Activated CD8-positive, alpha-beta memory T cell treated with anti-CD3 and anti-CD28 coated beads for 1 hour (primary cell): Measurements from ENCODE around the gene UPK1A.
A peak's percentile ranks its signal among the peaks of the same experiment; 100 is the strongest.
"Not testable (repeated sequence)": the region's sequence is repeated elsewhere in the genome, so short reads cannot be mapped to it uniquely, and the experiment has no call there.

Source experiments
- DNase-seq, 2 donors: peaks; one replicate each; pipeline ENCODE4 v3.0.0-alpha.2; 2020; ENCODE audit warnings: low read depth in 1 of 2; ENCODE audit errors: extremely low read depth in 1 of 2

Gene UPK1A

GRCh38 chr19:35644206-35644986 lies 21.9 kb upstream of the UPK1A start:
- peak; percentile 86 to 87 for DNase-seq

DNA sequence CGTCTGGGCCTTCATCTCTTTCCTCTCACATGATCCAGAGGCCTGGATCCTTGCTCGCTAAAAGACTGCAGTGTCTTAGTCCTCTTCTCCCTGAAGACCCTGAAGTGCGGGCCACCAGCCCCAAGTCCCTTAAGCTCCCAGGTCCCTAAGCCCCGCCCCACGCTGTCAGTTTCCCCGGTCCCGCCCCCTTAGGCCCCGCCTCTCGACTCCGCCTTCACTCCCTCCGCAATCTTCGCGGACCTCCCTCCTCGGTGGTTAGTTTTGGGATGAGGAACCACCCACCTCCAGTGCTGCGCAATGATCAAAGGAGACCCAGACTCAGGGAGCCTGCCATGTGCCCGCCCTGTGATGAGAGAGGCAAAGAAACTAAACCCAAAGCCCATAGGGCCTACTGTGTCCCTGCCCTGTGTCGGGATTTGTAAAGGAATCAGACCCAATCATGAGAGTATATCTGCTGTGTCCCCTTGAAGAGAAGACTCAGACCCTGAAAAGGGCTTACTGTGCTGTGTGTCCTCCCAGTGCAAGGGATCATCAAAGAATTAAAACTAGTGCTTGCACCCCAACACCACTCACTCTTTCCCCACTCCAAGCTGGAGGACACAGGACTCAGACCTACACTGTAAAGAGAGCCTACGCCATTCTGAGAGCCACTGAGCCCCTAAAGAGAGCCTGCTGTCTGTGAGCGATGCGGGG lies 21.2 kb upstream of the UPK1A start:
- DNase-seq = peak; percentile 34 to 60

DNA sequence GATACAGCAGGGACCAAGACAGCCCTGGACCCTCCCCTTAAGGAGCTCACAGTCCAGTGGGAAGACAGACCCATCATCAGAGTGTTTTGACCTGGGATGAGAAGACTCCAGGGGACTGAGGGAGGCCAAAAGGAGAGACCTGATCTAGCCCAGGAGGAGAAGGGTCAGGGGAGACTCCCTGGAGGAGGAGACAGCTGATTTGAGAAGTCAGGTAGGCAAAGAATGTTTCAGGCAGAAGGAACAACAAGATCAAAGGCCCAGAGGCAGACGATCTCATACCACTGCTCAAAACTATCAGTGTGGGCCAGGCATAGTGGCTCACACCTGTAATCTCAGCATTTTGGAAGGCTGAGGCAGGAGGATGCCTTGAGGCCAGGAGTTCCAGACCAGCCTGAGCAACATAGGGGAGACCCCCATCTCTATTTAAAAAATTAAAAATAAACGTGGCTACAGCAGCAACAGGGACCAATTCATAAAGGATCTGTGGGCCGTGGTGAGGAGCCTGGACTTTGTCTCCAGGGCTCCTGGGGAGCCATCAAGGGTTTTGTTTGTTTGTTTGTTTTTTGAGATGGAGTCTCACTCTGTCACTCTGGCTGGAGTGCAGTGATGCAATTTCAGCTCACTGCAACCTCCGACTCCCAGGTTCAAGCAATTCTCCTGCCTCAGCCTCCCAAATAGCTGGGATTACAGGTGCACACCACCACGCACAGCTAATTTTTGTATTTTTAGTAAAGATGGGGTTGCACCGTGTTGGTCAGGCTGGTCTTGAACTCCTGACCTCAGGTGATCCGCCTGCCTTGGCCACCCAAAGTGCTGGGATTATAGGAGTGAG lies 20.4 kb upstream of the UPK1A start:
- no peak for DNase-seq

DNA sequence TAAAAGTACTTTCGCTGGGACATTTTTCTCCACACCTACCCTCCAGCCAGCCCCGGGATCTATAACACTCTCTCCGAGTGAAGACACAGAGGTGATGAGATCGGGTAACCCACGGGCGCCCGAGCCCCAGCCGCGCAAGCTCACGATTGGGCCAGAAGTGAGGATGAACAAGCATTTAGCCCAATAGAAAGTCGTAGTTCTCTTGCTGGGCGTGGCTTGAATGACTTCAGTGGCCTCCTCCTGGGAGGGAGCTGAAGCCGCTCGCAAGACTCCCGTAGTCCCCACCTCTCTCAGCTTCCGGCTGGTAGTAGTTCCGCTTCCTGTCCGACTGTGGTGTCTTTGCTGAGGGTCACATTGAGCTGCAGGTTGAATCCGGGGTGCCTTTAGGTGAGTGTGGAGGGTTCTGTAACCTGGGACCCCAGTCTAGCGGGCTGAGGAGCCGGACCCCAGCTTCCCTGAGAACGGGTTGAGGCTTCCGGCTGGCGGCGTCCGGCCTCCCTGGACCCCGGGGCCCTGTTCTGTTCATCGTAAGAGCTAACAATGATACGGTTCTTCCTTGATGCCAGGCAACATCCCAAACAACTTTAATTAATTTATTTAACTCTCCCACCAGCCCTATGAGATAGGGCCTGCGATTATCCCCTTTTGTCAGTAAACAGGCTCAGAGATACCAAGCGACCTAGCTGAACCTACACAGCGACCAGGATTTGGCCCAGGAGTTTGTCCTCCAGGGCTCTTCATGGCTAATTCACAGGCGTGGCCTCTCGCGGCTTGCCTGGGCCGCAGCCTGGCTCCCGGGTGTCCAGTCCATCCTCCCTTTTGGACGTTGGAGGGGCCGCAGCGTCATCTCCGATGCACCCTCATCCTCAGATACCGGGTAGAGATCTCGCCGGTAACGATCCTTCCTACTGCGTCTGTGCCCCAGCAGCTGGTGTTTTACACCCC lies 18.0 kb upstream of the UPK1A start, which contains the start of gene COX6B1:
Gene COX6B1 (plus strand): TSS at position 307 of the 945 bp plus-strand sequence. CDS start 2,921 bp downstream, outside the sequence.
- peak; percentile 75 to 85 for DNase-seq

DNA sequence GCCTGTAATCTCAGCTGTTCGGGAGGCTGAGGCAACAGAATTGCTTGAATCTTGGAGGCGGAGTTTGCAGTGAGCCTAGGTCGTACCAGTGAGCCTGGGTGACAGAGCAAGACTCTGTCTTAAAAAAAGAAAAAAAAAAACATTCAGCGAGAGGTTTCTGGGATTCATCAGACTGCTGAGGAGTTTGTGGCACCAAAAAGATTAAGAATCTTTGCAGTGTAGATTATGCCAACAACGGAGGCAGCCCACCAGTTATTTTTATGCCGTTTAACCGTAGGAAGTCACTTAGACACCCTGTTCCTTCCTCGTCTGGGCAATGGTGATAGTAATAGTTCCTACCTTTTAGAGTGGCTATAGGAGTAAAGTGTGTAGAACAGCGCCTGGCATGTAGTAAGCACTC lies 15.7 kb upstream of the UPK1A start:
- DNase-seq = no peak

GRCh38 chr19:35654828-35655227 lies 11.5 kb upstream of the UPK1A start:
- not testable (repeated sequence) for DNase-seq

DNA sequence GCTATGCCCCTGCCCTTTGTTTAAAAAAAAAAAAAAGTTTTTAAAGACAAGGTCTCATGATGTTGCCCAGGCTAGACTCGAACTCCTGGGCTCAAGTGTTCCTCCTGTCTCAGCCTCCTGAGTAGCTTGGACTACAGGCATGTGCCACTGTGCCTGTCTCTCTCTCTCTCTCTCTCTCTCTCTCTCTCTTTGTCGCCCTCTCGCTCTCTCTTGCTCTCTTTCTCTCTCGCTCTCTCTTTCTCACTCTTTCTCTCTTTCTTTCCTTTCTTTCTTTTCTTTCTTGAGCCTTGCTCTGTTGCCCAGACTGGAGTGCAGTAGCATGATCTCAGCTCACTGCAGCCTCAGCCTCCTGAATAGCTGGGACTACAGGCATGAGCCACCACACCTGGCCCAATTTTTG lies 10.7 kb upstream of the UPK1A start:
- no peak for DNase-seq

GRCh38 chr19:35656700-35657099 lies 9.6 kb upstream of the UPK1A start:
- no peak for DNase-seq

- DNase-seq = no peak
Measured at GRCh38 chr19:35657904-35658700, 8.2 kb upstream of the UPK1A start.

DNA sequence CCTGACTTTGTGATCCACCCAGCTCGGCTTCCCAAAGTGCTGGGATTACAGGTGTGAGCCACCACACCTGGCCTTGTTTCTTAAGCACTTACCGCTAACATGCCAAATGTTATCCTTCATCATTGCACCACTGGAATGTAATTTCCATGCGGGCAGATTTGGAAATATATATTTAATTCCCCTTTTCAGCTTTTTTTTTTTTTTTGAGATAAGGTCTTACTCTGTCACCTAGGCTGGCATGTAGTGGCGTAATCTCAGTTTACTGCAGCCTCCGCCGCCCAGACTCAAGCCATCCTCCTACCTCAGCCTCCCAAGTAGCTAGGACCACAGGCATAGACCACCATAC lies 4.3 kb upstream of the UPK1A start:
- no peak for DNase-seq

GRCh38 chr19:35663981-35664380 lies 2.3 kb upstream of the UPK1A start:
- DNase-seq = no peak

DNA sequence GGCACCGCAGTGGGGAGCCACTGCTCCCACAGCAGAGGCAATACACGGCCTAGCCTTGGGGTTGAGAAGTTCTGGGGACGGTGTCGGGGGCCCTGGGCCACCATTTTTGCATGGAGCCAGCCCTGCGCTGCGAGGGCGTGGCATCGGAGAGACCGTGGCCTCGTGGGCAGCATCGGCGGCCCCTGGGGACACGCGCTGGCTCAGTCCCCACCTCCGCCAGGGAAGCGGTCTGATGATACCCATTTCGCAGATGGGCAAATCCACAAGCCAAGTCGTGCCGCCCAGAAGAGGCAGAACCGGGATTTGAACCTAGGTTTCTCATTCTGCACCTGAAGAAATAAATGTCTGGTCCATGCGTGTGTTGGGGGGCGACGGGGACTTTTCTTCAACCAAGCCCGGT lies 1.2 kb upstream of the UPK1A start:
- DNase-seq = no peak

DNA sequence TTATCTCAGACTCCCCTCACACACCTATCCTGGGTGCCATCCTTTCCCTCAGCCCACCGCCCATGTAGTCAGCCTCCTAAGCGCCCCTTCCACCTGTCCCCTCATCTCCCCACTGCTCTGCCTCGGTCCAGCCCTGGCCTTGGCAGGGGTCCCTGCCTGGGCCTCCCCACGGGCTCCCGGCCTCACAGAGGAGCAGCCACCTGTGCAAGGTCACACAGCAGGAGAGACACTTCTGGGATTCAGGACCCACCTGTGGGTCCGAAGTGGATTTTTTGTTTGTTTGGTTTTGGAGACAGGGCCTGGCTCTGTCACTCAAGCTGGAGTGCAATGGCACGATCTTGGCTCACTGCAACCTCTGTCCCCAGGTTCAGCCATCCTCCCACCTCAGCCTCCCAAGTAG lies 713 bp upstream of the UPK1A start:
- DNase-seq = no peak

- DNase-seq = no peak
Measured at GRCh38 chr19:35669566-35669965, 3.2 kb downstream of the UPK1A start.

DNA sequence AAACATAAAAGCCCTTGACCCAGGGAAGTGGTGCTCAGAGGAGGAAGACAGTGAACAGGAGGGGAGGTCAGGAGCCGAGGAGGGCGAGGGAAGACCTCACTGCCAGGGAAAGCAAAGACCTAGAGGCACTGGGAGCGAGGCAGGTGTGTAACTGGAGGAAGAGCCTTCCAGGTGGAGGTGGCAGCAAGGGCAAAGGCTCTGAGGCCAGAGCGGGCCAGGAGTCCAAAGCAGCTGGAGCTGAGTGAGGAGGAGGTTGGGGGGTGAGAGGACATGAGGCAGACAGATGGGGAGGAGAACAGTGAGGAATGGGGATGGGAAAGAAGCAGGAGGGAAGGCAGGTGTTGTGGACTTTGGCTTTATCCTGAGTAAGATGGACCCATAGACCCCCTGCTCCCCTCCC lies 3.7 kb downstream of the UPK1A start:
- DNase-seq = no peak

DNA sequence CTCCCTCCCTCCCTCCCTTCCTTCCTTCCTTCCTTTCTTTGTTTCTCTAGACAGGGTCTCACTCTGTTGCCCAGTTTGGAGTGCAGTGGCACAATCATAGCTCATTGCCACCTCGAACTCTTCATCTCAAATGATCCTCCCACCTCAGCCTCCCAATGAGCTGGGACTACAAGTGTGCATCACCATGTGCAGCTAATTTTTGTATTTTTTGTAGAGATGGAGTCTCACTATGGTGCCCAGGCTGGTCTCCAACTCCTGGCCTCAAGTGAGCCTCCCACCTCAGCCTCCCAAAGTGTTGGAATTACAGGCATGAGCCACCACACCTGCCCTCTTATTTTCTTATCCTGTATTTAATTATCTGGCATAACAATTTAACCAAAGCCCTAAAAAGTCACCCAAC lies 4.4 kb downstream of the UPK1A start:
- no peak for DNase-seq

DNA sequence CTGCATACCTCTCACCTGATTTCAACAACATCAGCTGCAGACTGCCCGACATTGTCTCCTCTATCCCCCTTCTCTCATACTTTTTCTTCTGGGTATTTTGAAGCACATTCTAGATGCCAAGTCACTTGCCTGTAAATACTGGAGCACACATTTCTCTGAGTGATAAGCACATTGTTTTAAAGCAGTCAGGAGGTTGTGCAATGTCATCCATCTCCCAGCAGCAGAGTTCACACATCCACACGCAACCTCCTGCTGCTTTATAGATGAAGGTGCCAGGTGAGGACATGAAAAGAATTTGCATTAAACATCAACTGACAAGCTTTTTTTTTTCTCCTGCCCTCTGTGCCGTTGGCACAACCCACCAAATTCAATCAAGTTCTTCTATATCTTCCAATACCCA lies 5.5 kb downstream of the UPK1A start:
- no peak for DNase-seq

GRCh38 chr19:35673121-35673804 lies 6.9 kb downstream of the UPK1A start:
- DNase-seq = peak in 1 of 2 donors; percentile 17

- no peak for DNase-seq
Measured at GRCh38 chr19:35675589-35676140, 9.3 kb downstream of the UPK1A start.
